Measurements from ENCODE around the gene EN1.
A peak's percentile ranks its signal among the peaks of the same experiment; 100 is the strongest.

EN1 gene

GRCh38 chr2:118846953-118847761, at the start of gene EN1:
Gene EN1 (minus strand): TSS chr2:118847648. CDS start chr2:118847167, 481 bp downstream.
- DNase-seq: no peak

DNA sequence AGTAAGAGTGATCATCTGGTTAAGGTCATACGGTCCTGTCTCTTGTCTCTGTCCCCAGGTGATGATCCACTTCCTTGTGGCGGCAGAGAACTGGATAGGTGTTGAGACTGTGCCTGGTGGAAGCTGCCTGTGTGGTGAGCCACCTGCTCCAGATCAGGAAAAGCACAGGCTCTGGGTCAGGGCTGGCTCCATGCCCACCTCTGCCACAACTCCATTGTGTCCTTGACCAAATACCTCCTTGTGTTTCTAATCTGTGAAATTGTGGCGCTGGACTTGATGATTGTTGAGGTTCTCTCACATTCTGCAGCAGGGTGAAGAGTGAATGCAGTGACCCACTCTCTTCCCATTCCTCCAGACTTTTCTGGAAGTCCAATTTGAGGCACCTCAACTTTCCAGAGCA, 45.7 kb upstream of the EN1 start:
- DNase-seq: no peak

GRCh38 chr2:118889995-118890394, 42.5 kb upstream of the EN1 start:
- DNase-seq: no peak

DNA sequence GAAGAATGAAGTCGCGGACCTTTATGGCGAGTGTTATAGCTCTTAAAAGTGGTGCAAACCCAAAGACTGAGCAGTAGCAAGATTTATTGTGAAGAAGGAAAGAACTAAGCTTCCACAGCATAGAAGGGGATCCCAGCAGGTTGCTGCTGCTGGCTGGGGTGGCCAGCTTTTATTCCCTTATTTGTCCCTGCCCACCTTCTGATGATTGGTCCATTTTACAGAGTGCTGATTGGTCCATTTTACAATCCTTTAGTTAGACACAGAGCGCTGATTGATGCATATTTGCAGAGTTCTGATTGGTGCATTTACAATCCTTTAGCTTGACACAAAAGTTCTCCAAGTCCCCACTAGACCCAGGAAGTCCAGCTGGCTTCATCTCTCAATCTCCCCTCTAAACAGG, 36.3 kb upstream of the EN1 start:
- DNase-seq: no peak

DNA sequence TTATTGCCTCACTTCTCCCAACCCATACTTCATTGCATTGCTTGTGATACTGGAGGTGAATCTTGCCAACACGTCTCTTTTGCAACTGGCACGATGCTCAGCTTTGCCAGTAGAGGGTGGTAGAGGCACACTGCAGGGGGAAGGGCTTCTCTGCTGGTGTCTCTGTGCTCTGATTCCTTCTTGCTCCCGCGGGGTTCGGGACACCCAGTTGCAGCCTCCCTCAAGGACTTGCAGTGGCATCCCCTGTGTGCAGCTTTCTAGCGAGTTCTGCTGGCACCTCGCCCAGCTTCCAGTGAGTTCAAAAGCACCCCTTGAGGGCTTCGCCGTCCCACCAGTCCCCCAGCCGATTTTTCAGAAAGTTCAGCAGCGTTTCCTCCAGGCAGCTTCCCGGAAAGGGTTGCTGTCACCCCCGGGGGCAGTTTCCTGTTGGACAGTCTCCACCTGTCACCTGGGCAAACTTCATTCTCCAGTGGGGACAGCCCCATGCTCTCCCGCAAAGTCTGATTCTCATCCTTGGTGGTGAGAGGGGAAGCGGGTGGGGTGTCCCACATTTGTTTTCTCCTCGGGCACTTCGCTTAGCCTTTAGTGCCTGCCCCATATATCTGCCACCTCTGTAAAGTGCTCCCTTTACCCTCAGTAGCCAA, 35.4 kb upstream of the EN1 start:
- DNase-seq: peak; percentile 54

DNA sequence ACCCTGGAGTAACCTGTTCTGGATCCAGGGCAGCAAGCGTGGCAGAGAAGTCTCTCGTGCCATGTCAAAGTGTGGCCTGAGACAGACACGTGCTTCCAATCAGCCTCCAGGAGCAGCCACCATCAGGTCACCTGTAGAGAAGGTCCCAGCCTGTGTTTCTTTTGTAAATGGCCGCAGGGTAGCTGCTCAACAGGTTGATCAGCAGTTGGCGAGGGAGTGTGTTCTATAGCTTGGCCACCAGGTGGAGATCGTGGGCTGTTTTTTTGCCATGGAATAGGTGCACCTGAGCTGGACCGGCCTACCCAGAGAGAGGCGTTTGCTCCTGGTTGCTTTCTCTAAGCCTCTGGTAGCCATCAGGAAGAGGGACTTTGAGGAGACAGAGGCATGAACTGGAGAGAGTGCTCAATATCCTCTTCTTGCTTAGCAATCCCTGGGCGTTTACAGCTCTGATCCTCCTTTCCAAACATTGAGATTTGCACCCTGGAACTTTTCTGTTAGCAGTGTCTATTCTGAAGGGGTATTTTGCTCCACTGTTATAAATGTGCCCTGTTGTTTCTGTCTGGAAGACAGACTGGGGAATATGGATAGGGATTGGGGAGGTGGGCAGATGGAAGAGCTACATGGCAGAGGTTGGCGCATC, 34.2 kb upstream of the EN1 start:
- DNase-seq: peak; percentile 6

- no peak for DNase-seq
These were observed 33.1 kb upstream of the EN1 start for GRCh38 chr2:118880501-118880900.

DNA sequence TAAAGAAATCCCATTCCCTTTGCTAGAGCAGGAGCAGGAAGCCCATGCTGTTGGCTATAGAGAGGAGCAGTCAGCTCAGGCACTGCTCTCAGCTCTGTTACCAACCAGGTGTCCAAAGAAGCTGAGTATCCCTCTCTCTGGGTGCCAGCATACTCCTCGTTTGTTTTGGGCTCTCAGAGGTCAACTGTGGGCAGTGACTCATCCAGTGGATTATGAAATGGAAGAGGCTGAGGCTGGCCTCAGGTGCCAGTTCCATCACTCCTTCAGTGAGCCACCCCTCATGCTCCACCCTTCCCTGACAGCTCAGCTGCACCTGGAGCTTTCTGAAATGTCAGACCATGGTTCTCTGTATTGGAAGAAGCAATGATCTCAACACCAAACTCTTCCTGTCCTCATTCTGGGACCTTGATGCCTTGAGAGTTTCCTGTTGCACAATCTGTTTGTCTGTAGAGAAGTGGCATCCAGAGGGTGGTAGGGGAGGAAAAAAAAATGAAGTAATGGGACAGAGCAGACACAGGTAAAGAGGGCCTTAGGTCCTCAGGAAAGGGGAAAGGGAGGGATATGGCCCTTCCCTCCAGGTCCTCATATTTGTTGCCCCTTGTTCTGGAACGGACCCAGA, 31.2 kb upstream of the EN1 start:
- DNase-seq: no peak

DNA sequence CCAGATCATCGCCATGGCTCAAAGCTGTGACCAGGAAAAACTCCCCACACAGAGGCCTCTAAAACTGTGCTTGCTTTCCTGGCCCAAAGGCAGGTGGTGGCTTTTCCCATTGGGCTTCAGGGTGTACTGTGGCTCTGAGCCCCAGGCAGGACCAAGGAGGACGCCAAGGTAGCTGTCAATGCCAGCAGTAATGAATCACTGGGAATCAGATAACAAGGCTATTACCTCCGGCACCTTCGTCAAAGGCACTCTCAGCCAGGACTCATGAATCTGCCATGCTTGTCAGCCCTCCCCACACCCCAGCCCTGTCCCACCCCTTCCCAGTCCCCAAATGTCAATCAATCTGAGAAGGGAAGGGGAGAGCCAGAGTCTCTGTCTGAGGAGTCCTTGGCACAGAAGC, 27.9 kb upstream of the EN1 start:
- DNase-seq: no peak

- no peak for DNase-seq
These were observed 26.9 kb upstream of the EN1 start for GRCh38 chr2:118874324-118874723.

DNA sequence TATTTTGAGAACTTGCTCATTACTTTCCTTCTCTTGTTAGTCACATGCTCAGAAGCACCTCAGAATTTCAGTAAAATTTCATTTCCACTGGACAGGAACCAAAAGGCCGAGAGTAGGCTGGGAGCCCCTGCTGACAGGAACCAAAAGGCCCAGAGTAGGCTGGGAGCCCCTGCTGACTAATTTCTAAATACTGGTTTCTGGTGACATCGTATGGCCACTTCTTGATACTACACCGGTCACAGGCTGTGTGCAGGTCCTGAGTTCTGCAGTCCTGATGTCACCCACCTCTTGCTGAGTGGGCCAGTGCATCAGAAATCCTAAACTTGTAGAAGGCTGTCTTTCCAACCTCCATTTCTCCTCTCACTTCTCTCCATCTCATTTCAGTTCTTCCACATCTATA, 17.7 kb upstream of the EN1 start:
- DNase-seq: no peak

- no peak for DNase-seq
These were observed 16.8 kb upstream of the EN1 start for GRCh38 chr2:118864207-118864606.

- no peak for DNase-seq
These were observed 14.3 kb upstream of the EN1 start for GRCh38 chr2:118861731-118862130.

- no peak for DNase-seq
These were observed 13.8 kb upstream of the EN1 start for GRCh38 chr2:118861242-118861641.

DNA sequence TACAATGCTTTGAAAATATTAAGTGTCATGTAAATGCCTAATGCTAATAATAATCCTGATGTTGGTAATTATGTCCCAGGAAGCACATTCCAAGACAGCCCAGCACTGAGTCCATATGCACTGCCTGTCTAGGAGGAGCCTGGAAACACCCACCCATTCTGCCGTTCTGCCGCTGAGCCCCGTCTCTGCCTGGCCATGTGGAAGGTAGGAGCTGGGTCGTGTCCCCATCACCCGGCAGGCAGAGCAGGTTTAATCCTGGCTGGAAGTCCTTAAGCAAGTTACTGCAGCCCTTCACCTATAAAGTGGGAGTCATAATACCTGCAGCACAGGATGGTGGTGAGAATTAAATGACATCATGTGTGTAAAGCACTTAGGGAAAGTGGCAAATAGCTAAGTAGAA, 13.1 kb upstream of the EN1 start:
- no peak for DNase-seq

GRCh38 chr2:118859157-118859770, 11.8 kb upstream of the EN1 start:
- DNase-seq: no peak

GRCh38 chr2:118858485-118859156, 11.2 kb upstream of the EN1 start:
- no peak for DNase-seq

DNA sequence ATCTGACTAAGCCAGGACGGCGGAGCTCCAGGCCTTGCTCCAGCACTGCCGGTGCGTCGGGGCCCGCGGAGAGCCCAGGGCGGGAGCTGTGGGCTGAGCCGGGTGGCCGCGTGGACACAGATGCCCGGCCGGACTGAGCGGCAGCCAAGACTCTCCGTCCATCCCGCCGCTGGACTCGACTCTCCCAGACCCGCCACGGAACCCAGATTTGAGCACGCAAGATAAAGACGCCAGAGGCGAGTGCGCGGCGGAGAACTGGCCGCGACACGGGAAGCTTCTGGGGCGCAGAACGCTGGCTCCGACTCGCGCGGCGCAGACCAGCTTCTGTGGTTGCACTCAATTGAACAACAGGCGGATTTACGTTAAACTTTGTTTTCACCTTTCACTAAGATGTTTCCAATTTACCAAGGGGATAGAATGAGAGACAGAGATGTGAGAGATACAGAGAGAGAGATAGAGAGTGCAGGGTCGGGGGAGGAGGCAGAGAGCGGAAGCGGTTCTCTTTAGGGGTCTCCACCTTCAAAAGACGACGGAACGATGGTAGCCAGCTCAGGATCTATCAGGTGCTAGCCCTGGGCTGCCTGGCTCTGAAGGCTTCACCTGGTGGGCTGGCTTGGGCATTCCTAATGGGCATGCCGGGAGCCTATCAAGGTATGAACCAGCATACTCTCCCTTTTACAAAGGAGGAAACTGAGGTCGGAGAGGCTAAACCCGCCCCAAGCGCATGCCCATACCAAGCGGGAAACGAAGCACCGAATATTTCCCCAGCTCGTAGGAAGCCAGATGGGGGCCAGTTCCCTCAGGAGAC, 10.4 kb upstream of the EN1 start:
- no peak for DNase-seq

GRCh38 chr2:118856978-118857676, 9.7 kb upstream of the EN1 start:
- DNase-seq: no peak

DNA sequence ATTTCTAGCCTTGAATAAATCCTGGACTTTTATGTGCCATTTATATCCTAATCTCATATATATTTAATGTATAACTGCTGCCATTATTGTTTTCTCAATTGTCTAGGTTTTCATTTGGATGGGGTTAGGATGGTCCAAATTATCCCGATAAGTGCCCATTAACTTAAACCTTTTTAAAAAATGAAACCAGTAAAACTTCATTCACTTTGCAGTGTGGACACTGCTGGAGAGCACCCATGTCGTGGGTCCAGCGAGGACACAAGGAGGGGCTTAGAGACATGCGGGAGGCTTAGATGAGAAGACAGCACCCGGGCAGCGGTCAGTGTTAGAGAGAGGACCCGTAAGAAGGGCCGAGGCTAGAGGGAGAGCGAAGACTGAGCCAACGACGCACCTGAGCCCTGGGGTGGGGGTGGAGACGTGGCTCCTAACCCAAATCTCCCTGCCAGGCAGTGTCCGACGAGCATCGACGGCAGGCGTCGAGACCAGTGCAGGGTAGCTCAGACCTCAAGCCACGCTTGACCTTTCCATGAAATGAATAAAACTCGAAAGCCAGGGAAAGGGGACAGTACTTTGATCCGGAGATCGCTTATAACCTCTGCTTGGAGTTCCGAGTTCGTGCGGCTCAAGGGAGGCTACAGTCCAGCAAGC, 9.0 kb upstream of the EN1 start:
- DNase-seq: no peak
